ENCODE results near the gene PAQR7.

PAQR7 gene

DNA sequence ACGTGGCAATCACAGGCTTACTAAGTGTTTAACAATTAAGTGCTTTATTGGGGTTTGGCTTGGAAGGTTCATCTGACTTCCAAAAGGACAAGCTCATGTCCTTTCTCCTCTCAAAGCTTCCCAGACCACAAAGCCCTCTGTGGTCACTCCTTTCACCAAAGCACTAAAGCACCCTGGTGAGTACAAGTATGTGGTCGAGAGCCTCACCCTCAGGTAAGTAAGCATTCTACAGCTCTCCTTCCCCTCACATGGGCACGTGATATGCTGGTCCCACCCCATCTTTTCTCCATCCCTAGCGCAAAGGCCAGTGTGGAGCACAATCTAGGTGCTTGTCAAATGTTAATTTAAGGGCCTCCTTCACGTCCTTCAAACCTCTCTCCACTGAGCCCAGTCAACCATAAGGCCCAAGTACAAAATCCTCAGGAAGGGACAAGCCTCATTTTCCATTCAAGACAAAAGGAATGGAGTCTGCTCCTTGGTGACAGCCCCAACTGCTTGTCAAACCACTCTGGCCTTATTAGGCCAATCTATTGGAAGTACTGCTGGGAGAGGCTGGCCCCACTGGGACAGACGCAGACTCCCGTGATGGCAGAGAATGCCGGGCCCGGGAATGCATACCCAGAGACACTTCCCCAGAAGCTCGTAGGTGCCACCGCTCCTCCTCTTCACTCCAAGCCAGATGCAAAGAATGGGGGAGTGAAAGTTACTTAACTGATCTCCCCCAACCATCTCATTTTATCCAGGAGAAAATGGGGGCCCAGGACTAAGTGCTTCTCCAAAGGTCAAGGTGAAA lies 22.9 kb upstream of the PAQR7 start:
- Histone ChIP-seq H3K36me3 (ENCODE audit: control insufficient read depth, low read depth, low read length) (peaks cover 53% of the 10 kb centered on the region), H3K9me3 (ENCODE audit: control insufficient read depth, low read depth, low read length) (no peaks in the 10 kb centered on the region), H3K4me1 (ENCODE audit: control insufficient read depth, low read depth, low read length) (peaks cover 3% of the 10 kb centered on the region), H3K9ac (ENCODE audit: low read length) (no peak overlapping the region), H3K27me3 (ENCODE audit: control insufficient read depth, insufficient read depth, low read length) (no peaks in the 10 kb centered on the region), H3K27ac (ENCODE audit: low read length) (no peak overlapping the region), H3K4me3 (ENCODE audit: low read length) (no peak overlapping the region)

- Histone ChIP-seq H3K9me3 (ENCODE audit: control insufficient read depth, low read depth, low read length) (no peaks in the 10 kb centered on the region), H3K4me1 (ENCODE audit: control insufficient read depth, low read depth, low read length) (peaks cover 3% of the 10 kb centered on the region), H3K27ac (ENCODE audit: low read length) (no peak overlapping the region), H3K36me3 (ENCODE audit: control insufficient read depth, low read depth, low read length) (peaks cover 46% of the 10 kb centered on the region), H3K4me3 (ENCODE audit: low read length) (no peak overlapping the region), H3K27me3 (ENCODE audit: control insufficient read depth, insufficient read depth, low read length) (no peaks in the 10 kb centered on the region), H3K9ac (ENCODE audit: low read length) (no peak overlapping the region)
Measured at GRCh38 chr1:25897754-25898153, 22.2 kb upstream of the PAQR7 start.

DNA sequence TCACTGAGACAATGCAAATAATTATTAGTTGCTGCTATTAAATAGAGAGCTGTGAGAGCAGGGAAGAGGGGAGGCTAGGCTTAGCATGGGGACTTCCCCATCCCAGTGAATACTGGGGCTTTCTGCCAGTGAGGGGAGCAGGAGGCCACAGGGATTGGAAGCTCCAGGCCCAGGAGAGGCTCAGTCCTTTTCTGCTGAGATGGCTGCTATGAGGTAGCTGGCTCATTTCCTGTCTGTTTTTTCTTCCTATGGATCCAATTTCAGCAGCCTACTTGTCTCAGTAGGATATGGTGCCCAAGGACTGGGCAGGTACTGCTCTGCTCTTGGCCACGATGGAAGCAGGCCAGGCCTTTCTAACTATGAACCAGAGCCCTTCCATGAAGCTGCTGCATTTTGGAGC lies 20.8 kb upstream of the PAQR7 start:
- Histone ChIP-seq H3K36me3 (ENCODE audit: control insufficient read depth, low read depth, low read length) (peaks cover 31% of the 10 kb centered on the region), H3K9me3 (ENCODE audit: control insufficient read depth, low read depth, low read length) (no peaks in the 10 kb centered on the region), H3K4me1 (ENCODE audit: control insufficient read depth, low read depth, low read length) (peaks cover 13% of the 10 kb centered on the region), H3K27me3 (ENCODE audit: control insufficient read depth, insufficient read depth, low read length) (no peaks in the 10 kb centered on the region), H3K9ac (ENCODE audit: low read length) (no peak overlapping the region), H3K4me3 (ENCODE audit: low read length) (no peak overlapping the region), H3K27ac (ENCODE audit: low read length) (no peak overlapping the region)

DNA sequence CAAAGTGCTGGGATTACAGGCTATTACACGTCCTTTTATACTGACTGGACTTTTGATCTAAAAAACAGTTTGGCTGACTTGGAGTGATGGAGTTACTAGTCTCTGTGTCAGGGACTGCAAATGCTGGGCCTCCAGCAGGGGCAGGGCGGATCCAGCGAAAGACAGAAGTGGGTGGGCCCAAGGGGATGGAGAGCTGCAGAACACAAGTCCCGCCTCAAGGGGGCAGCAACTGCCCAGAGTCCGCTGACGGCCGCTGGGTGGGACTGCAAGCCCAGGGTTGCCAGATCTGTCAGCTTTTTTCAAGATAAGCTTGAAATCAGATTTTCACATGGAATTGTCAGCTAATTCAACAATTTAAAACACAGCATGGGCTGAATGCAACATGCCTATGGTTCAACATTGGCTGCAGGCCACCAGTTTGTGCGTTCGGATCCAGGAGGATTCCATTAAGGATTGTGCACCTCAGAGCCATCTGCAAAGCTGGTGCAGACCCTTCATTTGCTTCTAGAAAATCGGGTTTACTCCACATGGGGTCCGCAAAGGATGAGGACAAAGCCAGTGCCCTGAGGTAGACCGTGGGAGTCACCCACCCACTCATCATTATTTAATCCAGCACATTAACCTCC lies 20.0 kb upstream of the PAQR7 start:
- Histone ChIP-seq H3K9me3 (ENCODE audit: control insufficient read depth, low read depth, low read length) (no peaks in the 10 kb centered on the region), H3K4me3 (ENCODE audit: low read length) (no peak overlapping the region), H3K9ac (ENCODE audit: low read length) (no peak overlapping the region), H3K36me3 (ENCODE audit: control insufficient read depth, low read depth, low read length) (peaks cover 23% of the 10 kb centered on the region), H3K27me3 (ENCODE audit: control insufficient read depth, insufficient read depth, low read length) (no peaks in the 10 kb centered on the region), H3K4me1 (ENCODE audit: control insufficient read depth, low read depth, low read length) (peaks cover 14% of the 10 kb centered on the region), H3K27ac (ENCODE audit: low read length) (no peak overlapping the region)

DNA sequence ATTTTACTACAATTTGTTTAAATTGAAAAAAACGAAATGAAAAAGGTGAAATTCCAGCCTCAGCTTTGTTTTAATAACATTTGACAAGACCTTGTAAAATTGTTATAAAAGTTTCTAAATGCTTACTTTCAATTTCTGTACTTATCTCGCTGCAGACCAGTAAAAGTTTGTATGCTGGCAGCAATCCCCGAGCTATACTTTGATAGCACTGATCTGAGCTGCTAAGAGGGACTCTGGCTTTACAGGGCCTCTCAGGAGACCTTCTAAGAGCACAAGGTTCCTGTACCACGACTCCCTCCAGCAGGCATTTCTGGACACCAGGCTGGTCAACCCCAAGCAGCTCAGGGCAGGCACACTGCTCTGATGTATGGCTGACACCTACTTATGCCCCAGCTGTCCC lies 17.6 kb upstream of the PAQR7 start:
- no peaks in the 10 kb centered on the region for H3K27me3 ChIP-seq (ENCODE audit: control insufficient read depth, insufficient read depth, low read length)
- no peak overlapping the region for H3K9ac ChIP-seq (ENCODE audit: low read length)
- no peak overlapping the region for H3K4me3 ChIP-seq (ENCODE audit: low read length)
- H3K9me3 ChIP-seq (ENCODE audit: control insufficient read depth, low read depth, low read length): no peaks in the 10 kb centered on the region
- H3K36me3 ChIP-seq (ENCODE audit: control insufficient read depth, low read depth, low read length): no peaks in the 10 kb centered on the region
- H3K4me1 ChIP-seq (ENCODE audit: control insufficient read depth, low read depth, low read length): peaks cover 23% of the 10 kb centered on the region
- H3K27ac ChIP-seq (ENCODE audit: low read length): no peak overlapping the region

- no peaks in the 10 kb centered on the region for H3K36me3 ChIP-seq (ENCODE audit: control insufficient read depth, low read depth, low read length)
- peaks cover 23% of the 10 kb centered on the region for H3K4me1 ChIP-seq (ENCODE audit: control insufficient read depth, low read depth, low read length)
Measured at GRCh38 chr1:25891606-25892005, 16.1 kb upstream of the PAQR7 start.

DNA sequence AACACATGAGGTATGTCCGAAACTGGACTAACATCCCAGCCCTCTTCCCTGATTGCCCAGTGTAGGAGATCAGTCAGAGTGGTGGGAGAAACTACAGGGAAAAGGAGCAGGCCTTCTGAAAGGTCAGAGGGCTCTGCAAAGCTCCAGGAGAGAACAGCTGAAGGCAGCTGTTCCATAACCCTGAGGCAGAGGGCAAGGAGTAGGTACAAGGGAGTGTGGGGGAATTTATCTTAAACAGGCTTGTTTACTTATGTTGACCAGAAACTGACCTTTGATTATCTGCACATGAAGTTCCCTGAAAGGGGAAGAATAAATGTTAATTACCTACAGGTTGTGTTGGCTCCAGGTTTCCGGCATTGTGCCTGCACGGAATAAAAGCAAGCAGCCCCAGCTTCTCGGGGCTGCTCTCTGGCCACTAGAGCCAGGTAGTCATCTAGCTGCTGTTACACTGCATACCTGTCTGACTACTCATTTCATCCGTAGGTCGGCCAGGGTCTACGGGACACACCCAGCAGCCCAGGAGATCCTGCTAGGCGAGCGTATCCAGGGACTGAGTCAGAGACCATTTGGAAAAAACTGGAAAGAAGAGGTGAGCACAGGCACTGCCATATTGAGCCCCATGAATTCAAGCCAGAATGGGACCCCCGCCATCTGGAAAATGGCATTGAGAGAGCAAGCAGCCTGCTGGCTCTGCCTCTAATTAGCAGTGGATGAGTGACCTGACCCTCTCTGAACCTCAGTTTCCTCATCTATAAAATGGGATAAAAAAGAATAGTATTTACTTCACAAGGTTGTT lies 14.9 kb upstream of the PAQR7 start:
- H3K27me3 ChIP-seq (ENCODE audit: control insufficient read depth, insufficient read depth, low read length): no peaks in the 10 kb centered on the region
- H3K4me1 ChIP-seq (ENCODE audit: control insufficient read depth, low read depth, low read length): peaks cover 20% of the 10 kb centered on the region
- H3K36me3 ChIP-seq (ENCODE audit: control insufficient read depth, low read depth, low read length): no peaks in the 10 kb centered on the region
- no peak overlapping the region for H3K9ac ChIP-seq (ENCODE audit: low read length)
- H3K9me3 ChIP-seq (ENCODE audit: control insufficient read depth, low read depth, low read length): no peaks in the 10 kb centered on the region
- no peak overlapping the region for H3K27ac ChIP-seq (ENCODE audit: low read length)
- no peak overlapping the region for H3K4me3 ChIP-seq (ENCODE audit: low read length)

More at GRCh38 chr1:25891606-25892005, 16.1 kb upstream of the PAQR7 start:
- Histone ChIP-seq H3K27me3 (ENCODE audit: control insufficient read depth, insufficient read depth, low read length) (no peaks in the 10 kb centered on the region), H3K4me3 (ENCODE audit: low read length) (no peak overlapping the region), H3K9ac (ENCODE audit: low read length) (no peak overlapping the region), H3K27ac (ENCODE audit: low read length) (no peak overlapping the region), H3K9me3 (ENCODE audit: control insufficient read depth, low read depth, low read length) (no peaks in the 10 kb centered on the region)

GRCh38 chr1:25889470-25889869 lies 14.0 kb upstream of the PAQR7 start:
- Histone ChIP-seq H3K9ac (ENCODE audit: low read length) (no peak overlapping the region), H3K4me3 (ENCODE audit: low read length) (no peak overlapping the region), H3K27ac (ENCODE audit: low read length) (no peak overlapping the region), H3K4me1 (ENCODE audit: control insufficient read depth, low read depth, low read length) (peaks cover 20% of the 10 kb centered on the region), H3K9me3 (ENCODE audit: control insufficient read depth, low read depth, low read length) (no peaks in the 10 kb centered on the region), H3K36me3 (ENCODE audit: control insufficient read depth, low read depth, low read length) (no peaks in the 10 kb centered on the region), H3K27me3 (ENCODE audit: control insufficient read depth, insufficient read depth, low read length) (no peaks in the 10 kb centered on the region)

GRCh38 chr1:25888426-25888987 lies 13.0 kb upstream of the PAQR7 start:
- no peak overlapping the region for H3K4me3 ChIP-seq (ENCODE audit: low read length)
- H3K9me3 ChIP-seq (ENCODE audit: control insufficient read depth, low read depth, low read length): no peaks in the 10 kb centered on the region
- H3K27me3 ChIP-seq (ENCODE audit: control insufficient read depth, insufficient read depth, low read length): no peaks in the 10 kb centered on the region
- peaks cover 20% of the 10 kb centered on the region for H3K4me1 ChIP-seq (ENCODE audit: control insufficient read depth, low read depth, low read length)
- H3K9ac ChIP-seq (ENCODE audit: low read length): no peak overlapping the region
- no peak overlapping the region for H3K27ac ChIP-seq (ENCODE audit: low read length)
- no peaks in the 10 kb centered on the region for H3K36me3 ChIP-seq (ENCODE audit: control insufficient read depth, low read depth, low read length)

DNA sequence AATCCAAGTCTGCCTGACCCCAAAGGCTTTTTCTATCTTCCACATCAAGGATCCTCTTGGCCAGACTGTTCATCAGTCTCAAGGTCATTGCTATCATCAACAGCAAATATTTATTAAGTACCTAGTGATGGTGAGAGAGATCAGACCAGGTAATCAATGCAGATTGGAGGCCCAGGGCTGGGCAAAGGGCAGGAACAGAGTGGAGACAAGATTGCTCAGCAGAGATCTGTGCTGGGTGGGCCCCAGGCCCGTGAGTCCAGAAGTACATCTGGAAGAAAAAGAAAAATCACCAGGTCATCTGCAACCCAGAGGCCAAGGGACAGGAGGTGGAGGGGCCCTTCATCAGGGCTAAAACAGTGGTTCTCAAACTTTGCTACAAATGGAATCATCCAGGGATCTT lies 10.1 kb upstream of the PAQR7 start:
- Histone ChIP-seq H3K27me3 (ENCODE audit: control insufficient read depth, insufficient read depth, low read length) (no peaks in the 10 kb centered on the region), H3K27ac (ENCODE audit: low read length) (no peak overlapping the region), H3K4me1 (ENCODE audit: control insufficient read depth, low read depth, low read length) (peaks cover 9% of the 10 kb centered on the region), H3K9me3 (ENCODE audit: control insufficient read depth, low read depth, low read length) (no peaks in the 10 kb centered on the region), H3K4me3 (ENCODE audit: low read length) (no peak overlapping the region), H3K9ac (ENCODE audit: low read length) (no peak overlapping the region), H3K36me3 (ENCODE audit: control insufficient read depth, low read depth, low read length) (no peaks in the 10 kb centered on the region)

DNA sequence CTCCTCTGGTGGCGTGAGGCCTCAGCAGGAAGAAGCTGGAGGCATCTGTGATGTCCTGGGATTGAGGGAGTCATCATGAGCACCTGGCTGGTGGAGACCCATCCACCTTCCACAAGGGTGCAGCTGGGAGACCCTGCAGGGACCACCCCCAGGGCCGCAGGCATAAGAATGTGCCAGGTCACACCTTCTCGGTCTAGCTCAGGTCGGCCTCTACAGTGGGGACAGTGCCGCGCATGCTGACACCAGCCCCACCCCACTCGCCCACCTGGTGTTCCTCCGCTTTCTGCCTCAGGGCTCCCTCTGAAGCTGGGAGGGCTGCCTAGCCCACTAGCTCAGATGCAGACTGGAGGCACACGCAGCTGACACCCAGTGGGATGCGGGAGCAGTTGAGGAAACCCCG lies 5.8 kb upstream of the PAQR7 start:
- no peak overlapping the region for H3K27ac ChIP-seq (ENCODE audit: low read length)
- H3K4me1 ChIP-seq (ENCODE audit: control insufficient read depth, low read depth, low read length): peaks cover 4% of the 10 kb centered on the region

More for the DNA sequence above, 5.8 kb upstream of the PAQR7 start:
- Histone ChIP-seq H3K9ac (ENCODE audit: low read length) (no peak overlapping the region), H3K4me3 (ENCODE audit: low read length) (no peak overlapping the region), H3K9me3 (ENCODE audit: control insufficient read depth, low read depth, low read length) (no peaks in the 10 kb centered on the region), H3K27me3 (ENCODE audit: control insufficient read depth, insufficient read depth, low read length) (peaks cover 13% of the 10 kb centered on the region), H3K36me3 (ENCODE audit: control insufficient read depth, low read depth, low read length) (no peaks in the 10 kb centered on the region)
